A549 (cell line): Measurements from ENCODE around the gene PRKCZ.

ENCODE experiments used
- EP300 ChIP-seq, 2 experiments: fragments of >200 bp; sonication (Bioruptor Twin); formaldehyde crosslinking; IDR thresholded peaks; 2 replicates in 1 of 2; 3 replicates in 1 of 2; pipeline ENCODE4 v1.6.1; 2016 to 2017
- MAZ ChIP-seq: fragments of 150-350 bp; IDR thresholded peaks from 2 replicates; pipeline ENCODE4 v1.6.1; 2014; ENCODE audit warnings: antibody characterized with exemption, low read depth, low read length, borderline replicate concordance
- POLR2A ChIP-seq: IDR thresholded peaks from 2 replicates; pipeline ENCODE4 v1.6.1; 2012; ENCODE audit warnings: mild to moderate bottlenecking, low read length
- TFCP2L1 ChIP-seq: fragments of 250-450 bp; sonication (Bioruptor Pico); IDR thresholded peaks from 2 replicates; pipeline ENCODE4 v1.5.0; 2021; ENCODE audit warnings: mild to moderate bottlenecking
- TF ChIP-seq, protein P1 (sequence below): IDR thresholded peaks from 2 replicates; pipeline ENCODE4 v1.6.1; 2012

DNA sequence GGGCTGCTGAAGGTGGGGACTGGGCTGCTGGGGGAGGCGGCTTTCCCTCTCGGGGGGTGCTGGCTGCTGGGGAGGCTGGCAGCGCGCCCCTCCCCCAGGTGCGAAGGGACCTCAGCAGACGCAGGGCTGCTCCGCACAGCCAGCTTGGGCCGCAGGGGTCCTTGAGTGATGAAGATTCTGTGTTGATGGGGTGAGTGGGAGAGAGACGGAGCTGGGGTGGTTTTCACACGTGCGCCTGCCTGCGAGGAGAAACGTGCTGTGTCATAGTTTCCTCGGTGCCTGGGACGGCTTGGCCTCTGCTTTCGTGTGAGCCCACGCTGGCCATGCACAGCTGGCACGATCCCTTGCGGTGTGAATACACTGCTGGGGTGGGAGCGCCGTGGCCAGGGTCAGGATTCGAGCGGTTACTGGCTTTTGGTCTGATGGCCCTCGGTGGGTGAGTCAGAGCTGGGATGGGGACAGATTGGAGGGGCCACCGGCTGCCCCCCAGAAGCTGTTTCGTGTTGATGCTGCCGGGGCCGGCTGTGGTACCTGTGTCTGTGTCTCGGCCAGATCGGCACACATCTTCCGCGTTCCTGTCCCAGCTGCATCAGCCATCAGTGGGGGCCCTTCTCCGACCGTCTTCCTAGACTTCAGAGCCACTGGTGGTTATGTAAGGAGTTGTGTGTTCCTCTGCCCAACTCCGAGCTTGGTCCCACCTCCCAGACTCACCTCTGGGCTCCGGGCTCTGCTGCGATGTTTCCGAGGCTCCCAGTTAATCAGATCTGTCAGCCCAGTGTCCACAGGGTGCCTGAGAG lies 24.9 kb downstream of the PRKCZ start:
- TF ChIP-seq POLR2A (no peak), TFCP2L1 (CRISPR knock-in tag) (no peak), MAZ (no peak), EP300 (IDR thresholded peaks at IDR 0.05) (no peak)
- TF ChIP-seq, protein P1, sequence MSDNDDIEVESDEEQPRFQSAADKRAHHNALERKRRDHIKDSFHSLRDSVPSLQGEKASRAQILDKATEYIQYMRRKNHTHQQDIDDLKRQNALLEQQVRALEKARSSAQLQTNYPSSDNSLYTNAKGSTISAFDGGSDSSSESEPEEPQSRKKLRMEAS: no peak
